ENCODE measurements around the gene THSD4. TPM values are rescaled to one million over a fixed set of nuclear protein-coding genes. Genes with fewer than 3 reads are reported as not detected.

Gene THSD4
- total RNA-seq, 2 experiments from 2014 or later, result not detected

- intact Hi-C loops (cut with micrococcal nuclease), result no loop called here
- ChIA-PET POLR2A (no interaction called here), CTCF (no interaction called here)
- Mint-ChIP-seq H3K4me3 (no peak overlapping the region), H3K4me1 (ENCODE audit: low read depth) (no peaks in the 10 kb centered on the region), H3K36me3 (no peaks in the 10 kb centered on the region), H3K27ac (no peak overlapping the region), H3K27me3 (peaks cover 9% of the 10 kb centered on the region), H3K9me3 (no peaks in the 10 kb centered on the region)
- no peak for DNase-seq
These were observed 229.0 kb downstream of the THSD4 start for GRCh38 chr15:71344316-71344715.

GRCh38 chr15:71345186-71345585 lies 229.9 kb downstream of the THSD4 start:
- Mint-ChIP-seq H3K9me3 (no peaks in the 10 kb centered on the region), H3K36me3 (no peaks in the 10 kb centered on the region), H3K27me3 (peaks cover 13% of the 10 kb centered on the region), H3K4me3 (no peak overlapping the region), H3K27ac (no peak overlapping the region), H3K4me1 (ENCODE audit: low read depth) (no peaks in the 10 kb centered on the region)
- DNase-seq, result no peak
- intact Hi-C loops (cut with micrococcal nuclease), result no loop called here
- ChIA-PET CTCF (no interaction called here), POLR2A (no interaction called here)

GRCh38 chr15:71346464-71346863 lies 231.2 kb downstream of the THSD4 start:
- Mint-ChIP-seq H3K4me1 (ENCODE audit: low read depth) (no peaks in the 10 kb centered on the region), H3K4me3 (no peak overlapping the region), H3K9me3 (no peaks in the 10 kb centered on the region), H3K27me3 (peaks cover 13% of the 10 kb centered on the region), H3K27ac (no peak overlapping the region), H3K36me3 (no peaks in the 10 kb centered on the region)
- POLR2A ChIA-PET, result no interaction called here
- intact Hi-C loops (cut with micrococcal nuclease), result no loop called here
- DNase-seq, result no peak
- CTCF ChIA-PET, result interaction anchor here (0.5 kb wide), 1 partner anchor 94 kb away, joined by 4 read pairs; no protein-coding TSS in a partner anchor

GRCh38 chr15:71348597-71348996 lies 233.3 kb downstream of the THSD4 start:
- CTCF ChIA-PET, result no interaction called here
- Mint-ChIP-seq H3K27ac (no peak overlapping the region), H3K4me3 (no peak overlapping the region), H3K27me3 (peaks cover 13% of the 10 kb centered on the region), H3K36me3 (no peaks in the 10 kb centered on the region), H3K9me3 (no peaks in the 10 kb centered on the region), H3K4me1 (ENCODE audit: low read depth) (peaks cover 8% of the 10 kb centered on the region)
- intact Hi-C loops (cut with micrococcal nuclease), result no loop called here
- no peak for DNase-seq
- POLR2A ChIA-PET, result no interaction called here

- H3K36me3 Mint-ChIP-seq, result no peaks in the 10 kb centered on the region
- ChIA-PET CTCF (no interaction called here), POLR2A (no interaction called here)
- no peak overlapping the region for H3K4me3 Mint-ChIP-seq
- no peak for DNase-seq
- peaks cover 13% of the 10 kb centered on the region for H3K27me3 Mint-ChIP-seq
- intact Hi-C loops (cut with micrococcal nuclease), result no loop called here
- no peak overlapping the region for H3K27ac Mint-ChIP-seq
- peaks cover 8% of the 10 kb centered on the region for H3K4me1 Mint-ChIP-seq (ENCODE audit: low read depth)
- H3K9me3 Mint-ChIP-seq, result no peaks in the 10 kb centered on the region
These were observed 234.1 kb downstream of the THSD4 start for GRCh38 chr15:71349336-71349735.

GRCh38 chr15:71349736-71350526 lies 234.7 kb downstream of the THSD4 start:
- H3K27me3 Mint-ChIP-seq, result peaks cover 11% of the 10 kb centered on the region
- POLR2A ChIA-PET, result no interaction called here
- H3K9me3 Mint-ChIP-seq, result no peaks in the 10 kb centered on the region
- CTCF ChIA-PET, result no interaction called here
- H3K27ac Mint-ChIP-seq, result no peak overlapping the region
- H3K4me1 Mint-ChIP-seq (ENCODE audit: low read depth), result peaks cover 8% of the 10 kb centered on the region
- no peaks in the 10 kb centered on the region for H3K36me3 Mint-ChIP-seq
- intact Hi-C loops (cut with micrococcal nuclease), result no loop called here
- H3K4me3 Mint-ChIP-seq, result no peak overlapping the region
- DNase-seq, result no peak

- H3K27me3 Mint-ChIP-seq, result peaks cover 11% of the 10 kb centered on the region
- DNase-seq, result no peak
- no peaks in the 10 kb centered on the region for H3K9me3 Mint-ChIP-seq
- peaks cover 8% of the 10 kb centered on the region for H3K4me1 Mint-ChIP-seq (ENCODE audit: low read depth)
- H3K36me3 Mint-ChIP-seq, result no peaks in the 10 kb centered on the region
- CTCF ChIA-PET, result no interaction called here
- POLR2A ChIA-PET, result no interaction called here
- H3K4me3 Mint-ChIP-seq, result no peak overlapping the region
- H3K27ac Mint-ChIP-seq, result no peak overlapping the region
- intact Hi-C loops (cut with micrococcal nuclease), result no loop called here
These were observed 235.5 kb downstream of the THSD4 start for GRCh38 chr15:71350622-71351378.

- CTCF ChIA-PET, result no interaction called here
These were observed 236.9 kb downstream of the THSD4 start for GRCh38 chr15:71352125-71352524.

GRCh38 chr15:71352765-71353164 lies 237.5 kb downstream of the THSD4 start:
- DNase-seq, result no peak
- H3K27ac Mint-ChIP-seq, result no peak overlapping the region
- peaks cover 8% of the 10 kb centered on the region for H3K4me1 Mint-ChIP-seq (ENCODE audit: low read depth)
- H3K9me3 Mint-ChIP-seq, result no peaks in the 10 kb centered on the region
- CTCF ChIA-PET, result no interaction called here
- POLR2A ChIA-PET, result no interaction called here
- no peaks in the 10 kb centered on the region for H3K36me3 Mint-ChIP-seq
- intact Hi-C loops (cut with micrococcal nuclease), result no loop called here
- no peak overlapping the region for H3K4me3 Mint-ChIP-seq
- peaks cover 6% of the 10 kb centered on the region for H3K27me3 Mint-ChIP-seq

More at GRCh38 chr15:71352125-71352524, 236.9 kb downstream of the THSD4 start:
- Mint-ChIP-seq H3K27ac (no peak overlapping the region), H3K27me3 (peaks cover 11% of the 10 kb centered on the region), H3K4me3 (no peak overlapping the region), H3K9me3 (no peaks in the 10 kb centered on the region), H3K4me1 (ENCODE audit: low read depth) (peaks cover 8% of the 10 kb centered on the region), H3K36me3 (no peaks in the 10 kb centered on the region)
- POLR2A ChIA-PET, result no interaction called here
- DNase-seq, result no peak
- intact Hi-C loops (cut with micrococcal nuclease), result no loop called here

- peaks cover 8% of the 10 kb centered on the region for H3K4me1 Mint-ChIP-seq (ENCODE audit: low read depth)
- intact Hi-C loops (cut with micrococcal nuclease), result no loop called here
- H3K9me3 Mint-ChIP-seq, result no peaks in the 10 kb centered on the region
- DNase-seq, result no peak
- no peak overlapping the region for H3K27ac Mint-ChIP-seq
- H3K4me3 Mint-ChIP-seq, result no peak overlapping the region
- POLR2A ChIA-PET, result no interaction called here
- CTCF ChIA-PET, result no interaction called here
- H3K36me3 Mint-ChIP-seq, result no peaks in the 10 kb centered on the region
- H3K27me3 Mint-ChIP-seq, result peaks cover 6% of the 10 kb centered on the region
These were observed 237.9 kb downstream of the THSD4 start for GRCh38 chr15:71353171-71353570.

GRCh38 chr15:71355268-71355667 lies 240.0 kb downstream of the THSD4 start:
- DNase-seq, result no peak
- no peak overlapping the region for H3K4me3 Mint-ChIP-seq
- intact Hi-C loops (cut with micrococcal nuclease), result no loop called here
- ChIA-PET POLR2A (no interaction called here), CTCF (no interaction called here)
- no peaks in the 10 kb centered on the region for H3K27me3 Mint-ChIP-seq
- no peaks in the 10 kb centered on the region for H3K9me3 Mint-ChIP-seq
- H3K27ac Mint-ChIP-seq, result no peak overlapping the region
- no peaks in the 10 kb centered on the region for H3K36me3 Mint-ChIP-seq
- H3K4me1 Mint-ChIP-seq (ENCODE audit: low read depth), result peaks cover 8% of the 10 kb centered on the region

- POLR2A ChIA-PET, result no interaction called here
- intact Hi-C loops (cut with micrococcal nuclease), result no loop called here
These were observed 242.1 kb downstream of the THSD4 start for GRCh38 chr15:71357321-71357732.

GRCh38 chr15:71357967-71358366 lies 242.7 kb downstream of the THSD4 start:
- Mint-ChIP-seq H3K27ac (no peak overlapping the region), H3K9me3 (no peaks in the 10 kb centered on the region), H3K27me3 (no peaks in the 10 kb centered on the region), H3K4me3 (no peak overlapping the region), H3K4me1 (ENCODE audit: low read depth) (peaks cover 3% of the 10 kb centered on the region), H3K36me3 (no peaks in the 10 kb centered on the region)
- POLR2A ChIA-PET, result no interaction called here
- CTCF ChIA-PET, result no interaction called here
- intact Hi-C loops (cut with micrococcal nuclease), result no loop called here
- no peak for DNase-seq

More at GRCh38 chr15:71357321-71357732, 242.1 kb downstream of the THSD4 start:
- Mint-ChIP-seq H3K27me3 (no peaks in the 10 kb centered on the region), H3K36me3 (no peaks in the 10 kb centered on the region), H3K27ac (no peak overlapping the region), H3K9me3 (no peaks in the 10 kb centered on the region), H3K4me1 (ENCODE audit: low read depth) (peaks cover 8% of the 10 kb centered on the region), H3K4me3 (no peak overlapping the region)
- CTCF ChIA-PET, result no interaction called here
- DNase-seq, result no peak

All from activated CD4-positive, alpha-beta memory T cell treated with anti-CD3 and anti-CD28 coated beads for 36 hours (primary cell).